RWPE1 (cell line): ENCODE results near the gene BLM.

Experiments
- CTCF ChIA-PET: fragments of 350-600 bp; sonication (Branson Sonifier 250); formaldehyde crosslinking; extraction: SDS; loops from one replicate; lab custom pipeline; 2021; lab: Yijun Ruan, JAX
- POLR2A ChIA-PET: fragments of 400-600 bp; formaldehyde crosslinking; extraction: SDS; loops from one replicate; lab custom pipeline; 2020; ENCODE audit warnings: antibody characterized with exemption; ENCODE audit not compliant: low non-redundant PET; lab: Yijun Ruan, JAX
- DNase-seq: peaks from one replicate; pipeline ENCODE4 v3.0.0; 2012; ENCODE audit warnings: low spot score
- H3K27ac ChIP-seq: fragments of 450-650 bp; 2 replicates; pipeline ENCODE4 v1.5.1; 2017
- TF ChIP-seq, protein P1 (sequence below): fragments of 450-650 bp; conservative IDR thresholded peaks from 2 replicates; pipeline ENCODE4 v1.5.1; 2017; ENCODE audit warnings: low read depth, mild to moderate bottlenecking

Gene BLM

DNA sequence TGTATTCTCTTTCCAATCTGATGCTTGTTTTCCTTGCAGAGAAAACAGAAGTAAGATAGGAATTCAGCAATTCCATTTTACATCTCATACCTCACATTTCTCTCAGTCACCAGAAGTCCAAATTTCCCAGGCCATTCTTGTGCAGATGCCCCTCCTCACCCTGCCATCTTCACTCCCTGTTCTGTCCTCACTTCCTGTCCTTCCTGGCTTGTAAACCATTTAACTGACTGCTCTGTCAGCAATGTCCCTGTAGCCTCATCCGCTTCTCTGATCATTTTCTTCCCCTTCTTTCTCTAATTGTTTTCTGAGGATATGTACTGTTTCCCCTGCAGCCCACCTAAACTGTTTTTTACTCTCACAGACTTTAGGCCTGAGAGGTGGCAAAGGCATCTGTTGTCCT is 40.3 kb downstream of the BLM start:
- H3K27ac ChIP-seq = no peak overlapping the region
- CTCF ChIA-PET = interaction anchor here (0.6 kb wide), 2 partner anchors 79 to 144 kb away, joined by 4 read pairs; no protein-coding TSS in a partner anchor
- POLR2A ChIA-PET = no interaction called here
- DNase-seq = no peak
- TF ChIP-seq, protein P1, sequence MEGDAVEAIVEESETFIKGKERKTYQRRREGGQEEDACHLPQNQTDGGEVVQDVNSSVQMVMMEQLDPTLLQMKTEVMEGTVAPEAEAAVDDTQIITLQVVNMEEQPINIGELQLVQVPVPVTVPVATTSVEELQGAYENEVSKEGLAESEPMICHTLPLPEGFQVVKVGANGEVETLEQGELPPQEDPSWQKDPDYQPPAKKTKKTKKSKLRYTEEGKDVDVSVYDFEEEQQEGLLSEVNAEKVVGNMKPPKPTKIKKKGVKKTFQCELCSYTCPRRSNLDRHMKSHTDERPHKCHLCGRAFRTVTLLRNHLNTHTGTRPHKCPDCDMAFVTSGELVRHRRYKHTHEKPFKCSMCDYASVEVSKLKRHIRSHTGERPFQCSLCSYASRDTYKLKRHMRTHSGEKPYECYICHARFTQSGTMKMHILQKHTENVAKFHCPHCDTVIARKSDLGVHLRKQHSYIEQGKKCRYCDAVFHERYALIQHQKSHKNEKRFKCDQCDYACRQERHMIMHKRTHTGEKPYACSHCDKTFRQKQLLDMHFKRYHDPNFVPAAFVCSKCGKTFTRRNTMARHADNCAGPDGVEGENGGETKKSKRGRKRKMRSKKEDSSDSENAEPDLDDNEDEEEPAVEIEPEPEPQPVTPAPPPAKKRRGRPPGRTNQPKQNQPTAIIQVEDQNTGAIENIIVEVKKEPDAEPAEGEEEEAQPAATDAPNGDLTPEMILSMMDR = no peak

DNA sequence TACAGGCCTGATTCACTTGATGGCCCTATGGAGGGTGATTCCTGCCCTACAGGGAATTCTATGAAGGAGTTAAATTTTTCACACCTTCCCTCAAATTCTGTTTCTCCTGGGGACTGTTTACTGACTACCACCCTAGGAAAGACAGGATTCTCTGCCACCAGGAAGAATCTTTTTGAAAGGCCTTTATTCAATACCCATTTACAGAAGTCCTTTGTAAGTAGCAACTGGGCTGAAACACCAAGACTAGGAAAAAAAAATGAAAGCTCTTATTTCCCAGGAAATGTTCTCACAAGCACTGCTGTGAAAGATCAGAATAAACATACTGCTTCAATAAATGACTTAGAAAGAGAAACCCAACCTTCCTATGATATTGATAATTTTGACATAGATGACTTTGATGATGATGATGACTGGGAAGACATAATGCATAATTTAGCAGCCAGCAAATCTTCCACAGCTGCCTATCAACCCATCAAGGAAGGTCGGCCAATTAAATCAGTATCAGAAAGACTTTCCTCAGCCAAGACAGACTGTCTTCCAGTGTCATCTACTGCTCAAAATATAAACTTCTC is 43.6 kb downstream of the BLM start:
- no peak for DNase-seq
- TF ChIP-seq, protein P1 = no peak
- no peak overlapping the region for H3K27ac ChIP-seq
- CTCF ChIA-PET = interaction anchor here (0.6 kb wide), 1 partner anchor 275 kb away, joined by 3 read pairs; no protein-coding TSS in a partner anchor
- POLR2A ChIA-PET = no interaction called here

DNA sequence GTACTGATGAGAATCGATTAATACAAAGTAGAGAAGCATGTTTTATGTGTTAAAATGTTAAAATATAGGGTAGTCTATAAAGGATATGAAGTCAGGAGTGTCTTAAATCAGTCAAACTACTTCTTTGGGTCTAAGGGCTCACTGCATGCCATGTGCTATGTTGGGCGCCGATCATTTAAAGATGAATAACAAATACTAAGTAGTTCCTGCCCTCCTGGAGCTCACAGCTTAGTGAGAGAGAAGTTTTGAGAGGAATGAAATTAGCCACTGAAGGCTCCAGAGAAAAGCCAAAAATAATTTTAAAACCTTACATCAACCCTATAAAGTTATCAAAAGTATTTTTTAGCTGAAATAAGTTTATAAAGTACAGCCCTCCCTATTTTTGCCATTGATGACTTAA is 44.5 kb downstream of the BLM start:
- POLR2A ChIA-PET = no interaction called here
- CTCF ChIA-PET = no interaction called here
- H3K27ac ChIP-seq = no peak overlapping the region
- TF ChIP-seq, protein P1 = no peak
- DNase-seq = no peak

DNA sequence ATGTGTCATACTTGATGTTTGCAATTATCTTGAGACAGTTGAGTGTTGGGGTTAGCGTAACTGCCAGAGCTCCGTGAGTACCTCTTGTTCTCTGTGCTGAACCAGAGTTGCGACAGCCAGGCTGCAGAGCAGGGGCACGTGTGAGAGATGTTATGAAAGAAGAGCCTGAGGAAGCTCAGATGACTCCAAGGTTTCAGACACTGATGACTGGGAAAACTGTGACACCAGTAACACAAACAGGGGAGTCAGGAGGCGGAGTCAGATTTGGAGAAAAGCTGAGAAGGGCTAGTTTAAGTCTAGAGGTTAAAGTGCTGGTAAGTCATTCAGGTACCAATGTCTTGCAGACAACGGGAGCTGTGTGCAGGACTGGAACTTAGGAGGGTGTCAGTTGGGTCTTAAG is 45.0 kb downstream of the BLM start:
- TF ChIP-seq, protein P1 = no peak
- POLR2A ChIA-PET = no interaction called here
- no peak for DNase-seq
- CTCF ChIA-PET = interaction anchor here (0.6 kb wide), 1 partner anchor 16 kb away, joined by 3 read pairs; no protein-coding TSS in a partner anchor
- H3K27ac ChIP-seq = no peak overlapping the region

DNA sequence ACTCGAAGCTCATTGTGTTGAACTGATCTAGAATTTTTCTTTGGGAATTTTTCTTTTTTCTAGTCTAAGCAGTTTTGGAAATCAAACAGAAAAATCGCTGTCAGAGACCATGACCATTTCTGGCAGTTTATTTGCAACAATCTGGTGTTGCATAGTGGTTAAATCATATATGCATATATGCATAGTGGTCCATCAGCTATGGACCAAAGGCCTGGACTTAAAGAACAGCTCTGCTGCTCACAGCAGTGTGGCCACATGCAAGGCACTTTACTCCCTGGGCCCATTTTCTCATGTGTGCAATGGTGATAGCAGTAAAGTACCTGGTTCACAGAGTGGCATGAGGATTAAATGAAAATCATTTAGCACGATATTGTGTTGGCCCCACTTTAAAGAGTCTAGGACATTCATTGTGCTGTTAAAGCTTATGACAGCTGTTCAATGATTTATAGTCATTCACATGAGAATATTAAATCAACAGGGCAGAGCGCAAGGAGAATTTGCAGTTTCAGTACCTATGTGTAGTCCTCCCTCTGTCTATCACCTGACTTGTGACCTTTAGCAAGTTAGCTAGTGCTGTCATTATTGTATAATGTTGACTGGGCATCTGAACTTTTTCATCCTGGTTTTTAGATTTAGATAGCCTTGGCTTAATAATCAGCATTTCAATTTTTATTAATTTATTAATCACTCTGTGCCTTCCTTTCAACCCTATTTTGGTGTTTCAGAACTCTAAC is 46.4 kb downstream of the BLM start:
- TF ChIP-seq, protein P1 = no peak
- DNase-seq = no peak
- CTCF ChIA-PET = interaction anchor here (0.6 kb wide), 2 partner anchors 19 to 33 kb away, joined by 3 to 4 read pairs; no protein-coding TSS in a partner anchor
- H3K27ac ChIP-seq = no peak overlapping the region
- POLR2A ChIA-PET = no interaction called here

DNA sequence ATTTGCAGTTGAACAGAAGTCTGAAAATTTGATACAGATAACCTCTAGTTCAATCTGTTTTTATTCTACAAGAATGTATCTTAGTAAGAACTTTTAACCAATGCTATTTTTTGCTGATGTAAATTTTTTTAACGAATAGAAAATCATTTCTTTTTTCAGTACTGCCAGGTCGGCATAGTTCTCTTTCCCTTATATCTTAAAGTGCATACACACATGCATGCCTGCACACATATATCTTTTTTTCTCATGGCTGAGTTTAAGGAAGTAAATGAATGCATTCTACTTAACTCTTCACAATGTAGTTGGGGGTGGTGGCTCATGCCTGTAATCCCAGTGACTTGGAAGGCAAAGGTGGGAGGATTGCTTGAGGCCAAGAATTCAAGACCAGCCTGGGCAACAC is 48.4 kb downstream of the BLM start:
- H3K27ac ChIP-seq = no peak overlapping the region
- ChIA-PET CTCF (no interaction called here), POLR2A (no interaction called here)
- no peak for DNase-seq
- TF ChIP-seq, protein P1 = no peak
